CD4-positive, alpha-beta T cell treated with Interferon alpha-2 for 1 hour (primary cell): Measurements from ENCODE around the gene NUTM2D.
"Not testable (repeated sequence)": the region's sequence is repeated elsewhere in the genome, so short reads cannot be mapped to it uniquely, and the experiment has no call there.

Source experiments
- DNase-seq, 2 donors: peaks; one replicate each; pipeline ENCODE4 v3.0.0-alpha.2; 2020 to 2022

The NUTM2D gene, protein sequence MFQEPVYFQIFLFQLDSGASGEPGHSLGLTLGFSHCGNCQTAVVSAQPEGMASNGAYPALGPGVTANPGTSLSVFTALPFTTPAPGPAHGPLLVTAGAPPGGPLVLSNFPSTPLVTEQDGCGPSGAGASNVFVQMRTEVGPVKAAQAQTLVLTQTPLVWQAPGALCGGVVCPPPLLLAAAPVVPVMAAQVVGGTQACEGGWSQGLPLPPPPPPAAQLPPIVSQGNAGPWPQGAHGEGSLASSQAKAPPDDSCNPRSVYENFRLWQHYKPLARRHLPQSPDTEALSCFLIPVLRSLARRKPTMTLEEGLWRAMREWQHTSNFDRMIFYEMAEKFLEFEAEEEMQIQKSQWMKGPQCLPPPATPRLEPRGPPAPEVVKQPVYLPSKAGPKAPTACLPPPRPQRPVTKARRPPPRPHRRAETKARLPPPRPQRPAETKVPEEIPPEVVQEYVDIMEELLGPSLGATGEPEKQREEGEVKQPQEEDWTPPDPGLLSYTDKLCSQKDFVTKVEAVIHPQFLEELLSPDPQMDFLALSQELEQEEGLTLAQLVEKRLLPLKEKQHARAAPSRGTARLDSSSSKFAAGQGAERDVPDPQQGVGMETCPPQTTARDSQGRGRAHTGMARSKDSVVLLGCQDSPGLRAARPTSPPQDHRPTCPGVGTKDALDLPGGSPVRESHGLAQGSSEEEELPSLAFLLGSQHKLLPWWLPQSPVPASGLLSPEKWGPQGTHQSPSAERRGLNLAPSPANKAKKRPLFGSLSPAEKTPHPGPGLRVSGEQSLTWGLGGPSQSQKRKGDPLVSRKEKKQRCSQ

GRCh38 chr10:87357444-87357843 lies at the start of gene NUTM2D:
Gene NUTM2D, plus strand, starts transcription at chr10:87357744. Its CDS starts 522 bp downstream, at chr10:87358266.
- not testable (repeated sequence) for DNase-seq

- DNase-seq: not testable (repeated sequence)
Measured at GRCh38 chr10:87308702-87309101, 48.8 kb upstream of the NUTM2D start.

DNA sequence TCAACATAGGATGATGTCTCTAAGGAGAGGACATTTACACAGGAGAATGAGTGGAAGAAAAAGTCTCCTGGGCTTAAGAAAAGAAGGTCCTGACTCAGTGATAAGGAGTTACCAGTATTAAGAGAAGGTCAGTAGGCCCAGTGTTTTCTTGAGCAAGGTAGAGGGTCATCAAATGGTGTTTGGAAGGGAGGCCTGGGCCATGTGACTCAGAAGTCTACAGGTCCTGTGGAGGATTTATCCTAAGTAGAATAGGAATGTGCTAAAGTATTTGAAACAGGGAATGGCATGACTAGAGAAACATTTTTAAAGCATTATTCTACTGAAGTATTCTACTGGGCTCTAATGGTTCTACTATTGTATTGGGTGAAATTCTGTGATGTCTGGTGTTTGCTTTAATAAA lies 47.9 kb upstream of the NUTM2D start:
- not testable (repeated sequence) for DNase-seq

DNA sequence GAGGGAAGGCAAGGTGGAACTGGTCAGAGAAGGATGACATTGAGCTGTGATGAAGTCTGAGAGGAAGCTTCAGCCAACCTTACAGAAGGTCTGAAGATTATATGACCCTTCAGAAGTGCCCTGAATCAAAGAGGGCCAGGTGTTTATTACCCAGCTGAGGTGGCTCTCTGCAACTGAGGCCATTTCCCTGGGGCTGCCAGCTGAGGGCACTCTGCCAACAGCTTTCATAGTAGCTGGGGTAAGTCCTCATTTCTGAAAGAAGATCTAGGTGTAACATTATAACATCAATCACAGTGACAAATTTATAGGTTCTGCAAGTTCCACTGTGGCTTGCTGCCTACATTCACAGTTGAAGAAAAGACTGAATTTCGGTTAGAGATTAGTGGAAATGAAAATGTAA lies 46.0 kb upstream of the NUTM2D start:
- not testable (repeated sequence) for DNase-seq

GRCh38 chr10:87313649-87314359 lies 43.7 kb upstream of the NUTM2D start:
- not testable (repeated sequence) for DNase-seq

GRCh38 chr10:87314360-87314973 lies 43.1 kb upstream of the NUTM2D start:
- DNase-seq: peak in 1 of 2 donors; percentile 1

DNA sequence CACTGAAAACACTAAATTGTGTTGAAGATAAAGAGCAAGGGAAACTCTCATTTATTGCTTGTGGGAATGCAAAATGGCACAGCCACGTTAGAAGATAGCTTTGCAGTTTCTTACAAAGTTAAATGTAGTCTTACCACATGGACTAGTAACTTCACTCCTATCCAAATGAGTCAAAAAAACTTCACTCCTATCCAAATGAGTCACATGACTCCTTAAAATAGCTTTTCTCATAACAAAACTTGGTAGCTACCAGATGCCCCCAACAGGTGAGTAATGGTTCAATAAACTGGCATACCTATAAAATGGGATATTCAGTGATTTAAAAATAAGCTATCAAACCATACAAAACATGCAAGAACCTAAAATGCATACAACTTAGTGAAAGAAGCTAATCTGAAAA lies 36.0 kb upstream of the NUTM2D start:
- not testable (repeated sequence) for DNase-seq

DNA sequence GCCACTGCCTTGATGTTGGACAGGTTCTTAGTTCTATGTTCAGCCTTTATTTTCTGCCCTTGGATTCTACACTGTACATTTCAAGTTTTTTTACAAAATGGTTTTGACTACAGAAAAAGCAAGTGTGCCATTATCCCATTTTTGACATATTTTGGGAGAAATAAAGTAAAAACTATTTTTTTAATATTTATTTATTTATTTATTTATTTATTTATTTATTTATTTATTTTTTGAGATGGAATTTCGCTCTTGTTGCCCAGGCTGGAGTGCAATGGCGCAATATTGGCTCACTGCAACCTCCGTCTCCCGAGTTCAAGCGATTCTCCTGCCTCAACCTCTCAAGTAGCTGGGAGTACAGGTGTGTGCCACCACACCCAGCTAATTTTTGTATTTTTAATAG lies 33.0 kb upstream of the NUTM2D start:
- not testable (repeated sequence) for DNase-seq

DNA sequence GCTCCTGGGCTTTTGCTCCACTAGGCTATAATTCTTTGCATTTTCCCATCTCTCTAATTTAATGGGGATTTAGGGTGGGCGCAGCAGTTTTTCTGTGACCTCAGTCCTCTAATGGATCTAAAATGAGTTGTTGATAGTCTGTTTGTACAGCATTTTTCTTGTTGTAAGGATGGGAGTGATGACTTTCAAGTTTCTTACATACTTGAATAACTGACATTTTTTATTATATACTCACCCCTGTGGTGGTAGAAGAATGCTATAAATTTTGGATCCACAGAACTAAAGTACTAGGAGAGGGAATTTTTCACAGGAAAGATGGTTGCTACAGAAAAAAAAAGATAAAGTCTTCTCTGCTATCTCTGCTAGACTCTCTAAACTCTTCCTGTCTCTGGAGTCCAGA lies 29.6 kb upstream of the NUTM2D start:
- DNase-seq: not testable (repeated sequence)

DNA sequence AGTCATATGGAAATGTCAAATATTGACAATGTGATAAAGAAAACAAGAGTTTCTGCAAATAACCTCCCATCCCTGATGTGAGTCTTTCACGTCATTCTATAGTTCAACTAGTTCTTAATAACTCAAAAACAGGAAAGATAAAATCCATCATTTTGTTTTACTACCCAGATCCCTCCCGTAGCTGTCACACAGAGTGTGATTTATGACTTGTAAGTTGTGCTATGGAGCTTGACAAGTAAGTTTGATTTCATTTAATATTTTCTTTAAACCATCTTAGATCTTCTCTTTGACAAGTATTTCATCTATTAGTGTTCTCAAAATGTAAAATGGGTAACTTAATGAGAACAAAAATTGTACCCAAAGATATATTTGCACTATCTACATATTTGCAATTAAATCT lies 28.4 kb upstream of the NUTM2D start:
- DNase-seq: not testable (repeated sequence)

GRCh38 chr10:87332687-87333086 lies 24.9 kb upstream of the NUTM2D start:
- DNase-seq: not testable (repeated sequence)

DNA sequence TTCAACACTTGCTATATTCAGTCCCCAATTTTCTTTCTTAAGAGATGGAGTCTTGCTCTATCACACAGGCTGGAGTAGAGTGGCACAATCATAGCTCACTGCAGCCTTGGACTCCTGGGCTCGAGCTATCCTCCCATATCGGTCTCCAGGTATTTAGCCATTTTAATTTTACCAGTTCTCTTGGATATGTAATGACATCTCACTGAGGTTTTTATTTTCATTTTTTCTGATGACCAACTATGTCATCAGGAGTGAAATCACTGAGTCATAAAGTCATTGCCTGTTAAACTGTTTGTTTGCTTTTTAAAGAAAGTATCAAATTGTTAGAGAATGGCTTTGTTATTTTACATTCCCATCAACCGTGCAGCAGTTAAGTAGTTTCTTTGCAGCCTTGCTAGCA lies 17.1 kb upstream of the NUTM2D start:
- not testable (repeated sequence) for DNase-seq

DNA sequence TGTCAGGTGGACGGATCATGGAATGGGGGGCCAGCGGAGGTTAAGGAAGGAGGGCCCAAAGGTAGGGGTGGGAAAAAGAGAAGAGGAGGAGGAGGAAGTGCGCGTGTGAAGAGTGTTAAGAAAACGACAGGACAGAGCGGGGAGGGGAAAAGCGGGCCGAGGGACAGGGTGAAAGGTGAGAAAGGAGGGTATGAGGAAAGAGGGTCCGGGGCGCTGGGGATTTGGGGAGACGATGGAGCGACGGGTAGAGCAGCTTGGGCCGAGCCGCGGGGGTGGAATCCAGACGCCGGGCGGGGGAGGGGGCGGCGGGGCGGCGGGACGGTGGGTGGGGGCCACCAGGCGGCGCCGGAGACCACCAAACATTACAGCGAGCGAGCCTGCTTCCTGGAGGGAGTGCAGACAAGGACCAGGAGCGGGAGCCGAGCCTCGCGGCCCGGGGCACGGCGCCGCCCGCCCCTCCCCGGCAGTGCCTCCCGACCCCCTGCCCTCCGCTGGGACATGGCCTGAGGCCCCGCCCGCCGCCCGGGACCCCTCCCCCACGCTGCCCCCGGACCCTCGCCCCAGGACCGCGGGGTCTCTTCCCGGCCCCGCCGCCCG lies 15.9 kb upstream of the NUTM2D start:
- DNase-seq: not testable (repeated sequence)

GRCh38 chr10:87342249-87342710 lies 15.3 kb upstream of the NUTM2D start:
- peak; percentile 88 to 89 for DNase-seq

GRCh38 chr10:87342711-87343258 lies 14.8 kb upstream of the NUTM2D start:
- peak; percentile 82 to 87 for DNase-seq

DNA sequence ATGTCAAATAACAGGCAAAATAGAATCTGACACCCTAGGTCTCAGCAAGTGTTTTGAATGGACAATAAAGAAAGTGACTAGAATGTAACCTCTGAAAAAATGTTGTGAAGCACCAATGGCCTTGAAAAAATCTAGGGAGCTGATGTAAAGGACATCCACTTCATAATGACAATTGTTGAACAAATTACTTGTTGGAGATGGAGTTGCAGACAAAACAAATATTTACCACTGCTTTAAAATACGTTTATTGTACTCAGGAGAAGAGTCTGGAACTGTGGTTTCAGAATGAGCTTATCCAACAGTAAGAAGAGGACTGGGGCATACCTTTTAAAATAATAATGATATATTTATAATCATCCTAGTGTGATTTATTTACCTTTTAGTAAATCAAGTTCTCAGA lies 11.8 kb upstream of the NUTM2D start:
- not testable (repeated sequence) for DNase-seq

DNA sequence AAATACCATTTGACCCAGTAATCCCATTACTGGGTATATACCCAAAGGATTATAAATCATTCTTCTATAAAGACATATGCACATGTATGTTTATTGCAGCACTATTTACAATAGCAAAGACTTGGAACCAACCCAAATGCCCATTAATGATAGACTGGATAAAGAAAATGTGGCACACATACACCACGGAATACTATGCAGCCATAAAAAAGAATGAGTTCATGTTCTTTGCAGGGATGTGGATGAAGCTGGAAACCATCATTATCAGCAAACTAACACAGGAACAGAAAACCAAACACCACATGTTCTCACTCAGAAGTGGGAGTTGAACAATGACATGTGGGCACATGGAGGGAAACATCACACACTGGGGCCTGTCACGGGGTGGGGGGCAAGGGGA lies 7.4 kb upstream of the NUTM2D start:
- DNase-seq: not testable (repeated sequence)

DNA sequence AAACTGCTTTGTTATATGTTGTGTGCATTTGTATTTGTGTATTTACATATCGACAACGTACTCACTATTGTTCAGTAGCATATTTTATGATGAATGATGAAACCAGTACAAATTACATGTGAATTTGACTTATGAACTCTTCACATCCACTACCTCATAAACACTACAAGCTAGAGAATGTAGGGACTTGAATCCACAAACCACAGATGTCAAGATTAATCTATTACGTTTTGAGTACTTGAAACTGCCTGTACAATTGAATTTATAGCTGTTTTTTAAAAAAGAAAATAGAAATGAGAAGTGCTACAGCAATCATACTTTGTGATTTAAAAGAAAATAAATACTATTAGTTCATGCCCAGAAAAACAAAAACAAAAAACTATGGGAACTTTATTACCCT lies 4.7 kb upstream of the NUTM2D start:
- not testable (repeated sequence) for DNase-seq

DNA sequence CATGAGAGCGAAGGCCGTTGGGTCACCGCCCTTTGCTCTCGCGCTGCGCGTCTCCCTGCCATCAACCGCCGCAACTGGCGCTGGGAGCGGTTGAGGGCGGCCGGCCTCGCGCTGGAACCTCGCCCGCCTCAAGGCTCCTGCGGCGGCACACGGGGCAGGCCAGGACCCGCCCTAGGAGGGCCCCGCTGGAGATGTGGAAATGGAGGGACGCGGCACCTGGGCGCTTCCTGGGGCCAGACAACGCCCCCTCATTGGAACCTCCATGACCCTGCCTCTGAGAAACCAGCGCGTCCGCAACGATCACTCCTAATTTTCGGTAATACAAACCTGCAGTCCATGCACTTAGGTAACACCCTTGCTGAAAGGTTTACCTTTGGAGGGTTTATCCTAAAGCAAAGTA lies 2.4 kb upstream of the NUTM2D start:
- DNase-seq: not testable (repeated sequence)

- not testable (repeated sequence) for DNase-seq
Measured at GRCh38 chr10:87358159-87358558, 615 bp downstream of the NUTM2D start.

GRCh38 chr10:87369514-87370112 lies 12.1 kb downstream of the NUTM2D start:
- not testable (repeated sequence) for DNase-seq
